Dedifferentiated amniotic fluid mesenchymal stem cell (primary cell): ENCODE measurements around the gene CNNM2.
A peak's percentile ranks its signal among the peaks of the same experiment; 100 is the strongest.

ENCODE experiments used
- DNase-seq: peaks from one replicate; pipeline ENCODE4 v3.0.0-alpha.2; 2016; ENCODE audit errors: extremely low spot score

CNNM2 gene

GRCh38 chr10:103072276-103072675, 154.2 kb downstream of the CNNM2 start:
- no peak for DNase-seq

DNA sequence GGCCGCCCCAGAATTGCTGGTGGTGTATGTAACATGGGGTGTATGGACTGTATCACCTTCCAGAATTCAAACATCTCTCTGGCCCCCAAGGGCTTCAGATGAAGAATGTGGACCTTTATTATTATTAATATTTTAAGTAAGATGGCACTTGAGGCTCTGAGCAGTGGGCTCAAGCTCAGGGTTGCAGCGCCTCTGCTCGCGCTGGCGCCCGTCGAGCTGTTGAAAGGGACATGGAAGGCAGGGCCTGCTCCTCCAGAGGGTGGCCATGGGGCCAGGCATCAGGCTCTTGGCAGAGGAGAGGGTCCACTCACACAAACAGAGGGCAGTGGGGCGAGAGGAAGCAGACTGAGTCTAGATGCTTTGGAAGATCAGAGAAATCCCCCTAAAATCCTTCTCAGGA, 154.8 kb downstream of the CNNM2 start:
- no peak for DNase-seq

- no peak for DNase-seq
Observed at GRCh38 chr10:103077020-103077419, 158.9 kb downstream of the CNNM2 start.

DNA sequence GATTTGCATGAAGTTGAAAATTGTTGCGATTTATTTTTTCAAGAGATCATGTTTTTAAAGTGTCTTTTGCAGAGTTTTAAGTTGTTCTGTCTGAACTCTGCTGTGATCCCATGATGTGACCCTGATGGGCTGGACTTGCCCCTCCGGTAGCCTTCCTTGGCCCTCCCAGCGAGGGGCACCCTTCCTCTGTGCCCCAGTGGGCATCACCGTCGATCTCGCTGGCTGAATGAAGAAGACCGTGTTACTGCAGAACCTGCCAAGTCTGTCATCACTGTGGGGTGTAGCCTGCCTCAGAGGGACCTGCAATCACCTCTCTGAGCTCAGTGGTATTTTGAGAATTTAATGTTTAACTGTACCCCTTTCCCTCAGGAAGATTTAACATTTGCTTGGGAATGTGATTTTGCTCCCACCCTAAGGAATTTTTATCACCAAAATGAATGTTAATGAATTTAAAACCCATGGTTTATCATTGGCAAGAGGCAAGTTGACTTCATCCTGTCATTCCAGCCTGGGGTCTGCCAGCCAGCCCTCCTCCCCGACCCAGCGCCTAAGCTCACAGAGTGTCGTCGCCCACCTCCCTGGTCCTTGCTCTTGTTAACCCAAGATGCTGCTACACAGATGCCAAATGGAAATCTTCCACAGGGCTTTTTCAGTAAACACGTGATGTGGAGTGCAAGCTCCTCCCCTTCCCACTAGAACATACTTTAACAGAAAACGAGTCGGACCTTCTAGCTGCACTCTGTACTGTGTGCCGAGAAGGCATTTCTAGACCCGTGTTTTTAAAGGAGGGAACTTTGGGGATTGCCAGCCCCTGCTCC, 159.6 kb downstream of the CNNM2 start:
- DNase-seq: no peak

- DNase-seq: no peak
Observed at GRCh38 chr10:103078309-103078615, 160.2 kb downstream of the CNNM2 start.

GRCh38 chr10:103078676-103079075, 160.6 kb downstream of the CNNM2 start:
- DNase-seq: no peak

- no peak for DNase-seq
Observed at GRCh38 chr10:103079100-103079499, 161.0 kb downstream of the CNNM2 start.

DNA sequence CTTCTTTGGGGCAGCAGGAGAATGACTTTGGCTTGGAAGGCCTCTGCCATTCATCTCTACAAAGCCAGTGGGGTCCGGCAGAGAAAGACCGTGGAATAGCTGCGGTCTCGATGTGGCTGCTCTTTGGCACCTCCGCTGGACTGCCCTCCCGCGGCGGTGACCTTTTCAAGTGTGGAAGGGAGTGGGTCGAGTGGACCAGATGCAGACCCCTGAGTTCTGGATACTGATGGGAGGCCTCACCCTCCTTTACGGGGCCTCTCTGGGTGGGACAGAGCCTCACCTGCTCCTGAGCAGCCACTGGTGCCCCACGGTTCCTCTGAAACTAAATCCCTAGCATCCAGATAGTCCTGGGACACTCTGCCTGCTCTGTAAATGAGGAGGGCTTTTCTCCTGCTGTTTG, 161.9 kb downstream of the CNNM2 start:
- no peak for DNase-seq

DNA sequence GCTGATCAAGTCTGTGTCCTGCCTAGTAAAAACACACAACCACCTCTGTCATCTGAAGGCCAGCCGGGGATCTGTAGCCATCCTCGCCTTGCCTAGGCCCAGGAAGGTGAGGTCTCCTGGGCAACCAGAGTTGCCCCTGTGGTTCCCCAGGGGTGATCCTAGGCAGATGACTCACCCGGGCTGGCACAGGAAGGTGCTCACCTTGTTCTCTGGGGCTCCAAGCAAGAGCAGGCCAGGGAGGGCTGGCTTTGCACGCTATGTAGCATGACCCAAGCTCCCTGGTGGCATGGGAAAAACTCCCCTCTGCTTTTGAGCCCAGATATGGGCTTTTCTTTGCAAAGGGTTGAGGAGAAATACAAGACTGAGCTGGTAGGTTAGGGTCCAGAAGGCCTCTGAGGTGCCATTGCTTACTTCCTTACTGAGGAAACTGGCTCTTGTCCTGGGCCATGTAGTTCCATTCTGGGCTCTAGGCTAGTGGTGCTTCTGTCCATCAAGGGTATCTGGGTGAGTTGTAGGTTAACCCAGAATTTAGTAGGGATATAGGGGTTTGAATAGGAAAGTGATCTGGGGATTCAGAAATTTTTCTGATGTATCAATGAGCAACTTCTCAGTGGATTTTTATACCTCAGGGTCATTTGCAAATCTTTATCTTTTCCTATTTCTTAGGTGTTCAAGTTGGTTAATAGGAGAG, 162.9 kb downstream of the CNNM2 start:
- DNase-seq: no peak

- no peak for DNase-seq
Observed at GRCh38 chr10:103082683-103083082, 164.6 kb downstream of the CNNM2 start.

- DNase-seq: no peak
Observed at GRCh38 chr10:103083266-103083976, 165.3 kb downstream of the CNNM2 start.

- DNase-seq: no peak
Observed at GRCh38 chr10:103083977-103084320, 165.9 kb downstream of the CNNM2 start.

- DNase-seq: peak; percentile 32
Observed at GRCh38 chr10:103086261-103086660, 168.2 kb downstream of the CNNM2 start.

DNA sequence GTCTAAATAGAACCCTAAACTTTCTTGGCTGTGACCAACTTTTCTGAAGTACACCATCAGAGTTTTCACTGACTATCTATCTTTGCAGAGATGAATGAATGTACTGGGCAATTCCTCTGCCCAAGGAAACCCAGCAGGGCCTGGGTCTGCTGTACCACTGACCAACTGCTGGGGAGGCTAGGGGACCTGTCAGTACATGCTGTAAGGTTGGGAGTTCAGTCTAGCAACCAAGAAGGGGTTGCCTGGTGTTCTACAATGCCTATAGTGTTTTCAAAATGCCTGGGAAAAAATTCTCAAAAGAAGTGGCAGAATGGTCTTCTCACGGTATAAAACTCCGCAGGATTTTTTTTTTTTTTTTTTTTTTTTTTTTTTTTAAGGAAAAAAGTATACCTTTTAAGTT, 168.7 kb downstream of the CNNM2 start:
- DNase-seq: no peak

DNA sequence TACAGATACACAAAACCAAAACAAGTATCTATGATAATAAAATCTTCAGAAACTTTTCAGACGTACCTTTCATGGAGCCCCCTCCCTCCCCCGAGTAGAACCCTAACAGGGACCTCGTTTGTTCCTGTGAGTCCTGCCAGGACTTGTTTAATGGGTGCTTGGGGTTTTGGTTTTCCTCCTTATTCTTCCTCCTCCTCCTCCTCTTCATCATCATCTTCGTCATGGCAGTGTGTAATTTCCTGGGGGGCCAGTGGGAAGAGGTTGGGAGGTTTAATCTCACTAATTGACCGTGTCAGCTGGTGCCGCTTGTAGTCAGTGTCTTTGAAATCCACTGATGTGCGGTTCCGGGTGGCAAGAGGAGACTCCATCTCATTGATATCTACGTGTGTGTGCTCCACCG, 171.4 kb downstream of the CNNM2 start:
- no peak for DNase-seq

- no peak for DNase-seq
Observed at GRCh38 chr10:103090911-103091310, 172.8 kb downstream of the CNNM2 start.

DNA sequence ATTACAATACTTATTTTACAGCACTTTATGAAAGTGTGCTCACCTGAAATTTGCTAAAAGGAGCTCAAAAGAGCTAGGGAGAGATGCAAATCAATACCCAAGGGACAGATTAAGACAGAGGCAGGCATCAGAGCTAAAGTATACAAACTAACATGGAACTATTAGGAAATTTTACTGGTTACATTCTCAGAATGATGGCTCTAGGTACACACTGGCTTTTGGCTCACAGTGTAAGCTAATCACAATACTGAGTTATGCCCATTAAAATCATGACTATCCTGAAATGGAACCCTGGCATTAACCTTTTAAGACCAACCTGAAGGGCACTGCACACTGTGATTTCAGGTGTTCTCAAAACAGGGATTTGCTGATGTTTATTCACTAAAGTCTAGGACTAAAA, 176.9 kb downstream of the CNNM2 start:
- DNase-seq: no peak

GRCh38 chr10:103096130-103096529, 178.0 kb downstream of the CNNM2 start:
- no peak for DNase-seq

- no peak for DNase-seq
Observed at GRCh38 chr10:103098240-103098639, 180.1 kb downstream of the CNNM2 start.

- no peak for DNase-seq
Observed at GRCh38 chr10:103100620-103101019, 182.5 kb downstream of the CNNM2 start.

GRCh38 chr10:103102195-103102594, 184.1 kb downstream of the CNNM2 start:
- DNase-seq: no peak

- no peak for DNase-seq
Observed at GRCh38 chr10:103103989-103104388, 185.9 kb downstream of the CNNM2 start.

DNA sequence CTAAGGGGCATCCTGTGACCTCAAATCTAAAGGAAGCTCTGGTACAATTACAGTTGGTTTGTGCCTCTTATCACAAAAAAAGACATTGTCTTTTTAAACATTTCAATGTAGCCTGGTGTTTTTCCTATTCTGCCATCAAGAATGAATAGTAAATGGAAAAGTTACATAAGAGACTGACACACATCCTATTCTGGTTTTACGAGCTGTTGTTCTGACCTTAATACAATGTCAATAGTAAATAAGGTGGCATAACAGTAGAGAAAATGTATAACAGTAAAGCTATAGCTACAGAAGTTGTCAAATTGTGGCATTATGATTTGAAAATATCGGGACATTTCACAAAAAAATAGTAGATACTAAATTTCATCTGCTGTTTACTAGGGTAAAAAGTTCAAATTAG, 186.6 kb downstream of the CNNM2 start:
- DNase-seq: no peak
